Cardiac muscle cell (in vitro differentiated cells and primary cell): ENCODE results near the gene BMPR1B. TPM values are rescaled to one million over a fixed set of nuclear protein-coding genes. Genes with fewer than 3 reads are reported as not detected.

Experiments used
- DNase-seq, 2 donors: peaks; one replicate each; pipeline versions ENCODE4 v3.0.0 to v3.0.0-alpha.2; 2010 to 2017; ENCODE audit warnings: low read depth in 1 of 2, low spot score in 1 of 2
- H3K27ac ChIP-seq: fragments of 200-600 bp; sonication (generic); 2 replicates; pipeline ENCODE4 v1.5.1; 2016
- H3K27me3 ChIP-seq: fragments of 200-600 bp; sonication (generic); 2 replicates; pipeline ENCODE4 v1.6.0; 2016; ENCODE audit warnings: control low read depth
- H3K36me3 ChIP-seq: fragments of 200-600 bp; sonication (generic); 2 replicates; pipeline ENCODE4 v1.5.1; 2016; ENCODE audit warnings: control low read depth
- H3K4me1 ChIP-seq: fragments of 200-600 bp; sonication (generic); 2 replicates; pipeline ENCODE4 v1.8.1; 2017; ENCODE audit warnings: low read depth, mild to moderate bottlenecking, mixed run types
- H3K4me3 ChIP-seq: fragments of 200-600 bp; sonication (generic); 2 replicates; pipeline ENCODE4 v1.5.1; 2016; ENCODE audit warnings: mild to moderate bottlenecking
- H3K9me3 ChIP-seq: fragments of 200-600 bp; sonication (generic); 2 replicates; pipeline ENCODE4 v1.5.1; 2017; ENCODE audit warnings: low read depth, mild to moderate bottlenecking, control low read depth
- CTCF ChIP-seq: IDR thresholded peaks from 2 replicates; pipeline ENCODE4 v1.5.1; 2012; ENCODE audit warnings: low read depth, mild to moderate bottlenecking, low read length
- polyA plus RNA-seq: library from polyadenylated mRNA; unstranded; fragments of >200 nt; fragmentation: Nextera tagmentation; extraction: Ambion mirVana; gene quantifications from 2 replicates; pipeline ENCODE4 v1.2.1, GENCODE V29; 2016
- total RNA-seq: library from RNA; depleted of rRNA; stranded (reverse); fragments of >200 nt; gene quantifications from 2 replicates; pipeline ENCODE4 v1.2.3, GENCODE V29; 2016

BMPR1B gene
- total and polyA plus RNA-seq, 2 experiments from 2014 or later: 0.53 to 1.8 TPM

- Histone ChIP-seq H3K9me3 (no peaks in the 10 kb centered on the region), H3K27me3 (no peaks in the 10 kb centered on the region), H3K36me3 (no peaks in the 10 kb centered on the region), H3K4me1 (no peaks in the 10 kb centered on the region), H3K27ac (no peak overlapping the region), H3K4me3 (no peak overlapping the region)
- TF ChIP-seq CTCF: no peak
- no peak for DNase-seq
Measured at GRCh38 chr4:94849901-94850300, 92.1 kb downstream of the BMPR1B start.

GRCh38 chr4:94852616-94853015 is 94.9 kb downstream of the BMPR1B start:
- no peaks in the 10 kb centered on the region for H3K9me3 ChIP-seq
- TF ChIP-seq CTCF: no peak
- no peaks in the 10 kb centered on the region for H3K27me3 ChIP-seq
- DNase-seq: no peak
- no peak overlapping the region for H3K4me3 ChIP-seq
- H3K4me1 ChIP-seq: no peaks in the 10 kb centered on the region
- H3K36me3 ChIP-seq: no peaks in the 10 kb centered on the region
- no peak overlapping the region for H3K27ac ChIP-seq

DNA sequence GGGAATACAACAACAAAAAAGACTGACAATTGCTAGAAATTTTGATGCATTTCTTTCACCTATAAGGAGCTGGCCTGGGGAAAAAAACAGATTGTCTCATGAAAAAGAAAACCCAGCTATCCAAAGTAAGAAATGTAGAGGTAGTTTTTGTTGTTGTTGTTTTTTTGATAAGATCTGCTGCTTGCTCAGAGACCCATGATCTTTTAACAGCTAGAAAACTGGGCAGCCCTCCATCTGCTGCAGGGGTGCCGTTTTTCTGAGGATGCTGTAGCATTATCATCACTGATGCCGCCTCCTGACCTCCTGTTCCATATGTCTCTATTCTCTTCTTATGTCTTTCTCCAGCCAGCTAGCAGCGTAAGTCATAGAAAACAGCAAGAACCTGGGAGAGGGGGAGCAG is 98.3 kb downstream of the BMPR1B start:
- Histone ChIP-seq H3K27me3 (no peaks in the 10 kb centered on the region), H3K9me3 (no peaks in the 10 kb centered on the region), H3K36me3 (no peaks in the 10 kb centered on the region), H3K4me1 (no peaks in the 10 kb centered on the region), H3K27ac (no peak overlapping the region), H3K4me3 (no peak overlapping the region)
- no peak for TF ChIP-seq CTCF
- DNase-seq: no peak

DNA sequence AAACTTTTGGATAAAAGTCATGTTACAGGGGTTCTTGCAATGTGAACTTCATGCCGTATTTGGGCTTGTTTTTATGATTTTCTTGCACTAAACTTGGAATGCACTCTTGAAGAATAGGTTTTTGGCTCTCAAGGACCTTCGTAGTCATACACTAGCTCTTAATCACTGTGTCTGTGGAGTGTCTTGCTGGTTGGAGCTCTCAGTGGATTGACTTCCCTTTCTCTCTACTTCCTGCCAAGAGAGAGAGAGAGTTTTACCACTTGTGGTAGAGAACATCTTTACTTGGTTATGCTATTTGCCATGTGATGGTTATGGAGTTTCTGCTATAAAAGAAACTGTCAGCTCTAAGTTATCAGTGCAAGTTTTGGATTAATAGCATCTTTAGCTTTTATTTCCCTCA is 112.4 kb downstream of the BMPR1B start:
- no peak overlapping the region for H3K27ac ChIP-seq
- H3K4me3 ChIP-seq: no peak overlapping the region
- no peaks in the 10 kb centered on the region for H3K36me3 ChIP-seq
- TF ChIP-seq CTCF: no peak
- peaks cover 10% of the 10 kb centered on the region for H3K4me1 ChIP-seq
- no peaks in the 10 kb centered on the region for H3K27me3 ChIP-seq
- H3K9me3 ChIP-seq: no peaks in the 10 kb centered on the region
- no peak for DNase-seq

GRCh38 chr4:94871644-94872305 is 114.0 kb downstream of the BMPR1B start:
- Histone ChIP-seq H3K9me3 (no peaks in the 10 kb centered on the region), H3K4me1 (peaks cover 10% of the 10 kb centered on the region), H3K36me3 (no peaks in the 10 kb centered on the region), H3K27ac (no peak overlapping the region), H3K27me3 (no peaks in the 10 kb centered on the region), H3K4me3 (no peak overlapping the region)
- peak in 1 of 2 donors; percentile 68 for DNase-seq
- TF ChIP-seq CTCF: no peak
